Activated CD4-positive, alpha-beta T cell treated with anti-CD3 and anti-CD28 coated beads, Interleukin-2, amount 50 U/mL, for 4 hours (primary cell): ENCODE data around the gene HACL1.

Experiments used
- DNase-seq, 2 experiments: peaks; one replicate each; pipeline ENCODE4 v3.0.0-alpha.2; 2020

HACL1 gene

DNA sequence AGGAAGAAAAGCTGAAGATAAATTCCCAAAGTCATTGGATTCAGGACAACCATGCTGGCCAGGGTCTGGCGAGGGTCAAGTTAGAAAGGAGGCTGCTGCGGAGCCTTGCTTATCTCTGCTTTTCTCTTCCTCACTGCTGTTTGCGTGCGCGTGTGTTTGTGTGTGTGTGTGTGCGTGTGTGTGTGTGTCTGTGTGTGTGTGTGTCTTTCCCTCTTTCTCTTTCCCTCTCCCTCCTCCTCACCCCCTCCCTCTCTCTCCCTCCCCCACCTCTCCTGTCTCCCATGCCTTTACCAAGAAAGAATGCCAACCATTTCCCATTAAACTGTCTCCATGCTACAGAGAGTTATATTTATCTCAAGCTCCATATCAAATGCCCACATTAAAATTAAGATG is 79.8 kb downstream of the HACL1 start, which contains the start of gene COLQ:
TSS of gene COLQ (minus strand) at position 134 of the 393 bp plus-strand sequence. CDS start at position 53, 81 bp downstream.
- no peak for DNase-seq

DNA sequence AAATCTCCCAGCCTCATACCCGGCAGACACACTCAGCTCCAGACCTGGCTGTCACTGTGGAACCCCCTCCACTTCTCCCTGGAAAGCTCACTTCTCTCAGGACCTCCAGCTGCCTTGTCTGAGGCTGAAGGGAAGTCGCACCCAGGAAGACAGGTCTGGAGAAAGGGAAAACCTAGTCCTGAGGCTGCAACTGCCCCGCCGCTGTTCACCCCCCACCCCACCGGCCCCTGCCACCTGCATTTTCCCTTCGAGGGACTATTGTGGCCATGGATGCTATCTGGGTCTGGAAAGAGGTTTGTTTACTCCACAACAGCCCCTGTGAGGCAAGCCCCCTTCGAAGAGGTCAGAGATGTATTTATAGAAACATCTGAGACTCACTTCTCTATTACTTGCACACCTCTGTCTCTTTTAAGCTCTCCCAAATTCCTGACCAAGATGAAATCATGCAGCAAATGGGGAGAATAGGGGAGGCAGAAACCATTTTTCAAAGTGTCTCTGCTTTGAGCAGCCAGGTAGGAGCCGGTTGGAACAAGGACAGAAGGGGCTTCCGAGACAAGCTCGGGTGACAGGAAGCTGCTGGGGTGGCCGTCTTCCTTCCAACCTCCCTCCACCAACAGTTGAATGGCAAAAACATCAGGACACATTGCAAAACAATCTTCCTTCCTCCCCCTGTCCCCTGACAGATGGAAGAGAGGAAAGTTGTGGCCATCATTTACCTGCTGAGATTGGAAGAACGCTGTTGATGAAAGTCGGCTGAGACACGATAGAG is 80.4 kb downstream of the HACL1 start:
- no peak for DNase-seq

DNA sequence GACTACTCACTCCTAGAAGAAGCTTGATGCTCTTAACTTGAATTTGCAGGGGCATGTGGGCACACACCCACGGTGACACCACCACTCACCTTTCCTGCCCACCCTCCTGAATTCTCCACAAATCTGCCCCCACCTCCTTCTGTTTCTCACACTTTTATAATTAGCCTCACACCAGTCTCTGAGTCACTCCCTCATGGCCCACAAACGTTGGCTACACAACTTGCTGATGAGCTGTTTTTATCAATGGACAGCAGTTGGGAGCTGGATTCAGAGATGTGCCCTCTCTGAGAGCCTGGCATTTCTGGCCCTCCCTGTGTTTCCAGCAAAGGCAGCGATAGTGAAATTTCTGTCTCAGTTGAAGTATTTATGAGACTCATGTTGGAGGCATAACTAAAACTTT is 81.2 kb downstream of the HACL1 start:
- DNase-seq = peak; percentile 3 to 5

DNA sequence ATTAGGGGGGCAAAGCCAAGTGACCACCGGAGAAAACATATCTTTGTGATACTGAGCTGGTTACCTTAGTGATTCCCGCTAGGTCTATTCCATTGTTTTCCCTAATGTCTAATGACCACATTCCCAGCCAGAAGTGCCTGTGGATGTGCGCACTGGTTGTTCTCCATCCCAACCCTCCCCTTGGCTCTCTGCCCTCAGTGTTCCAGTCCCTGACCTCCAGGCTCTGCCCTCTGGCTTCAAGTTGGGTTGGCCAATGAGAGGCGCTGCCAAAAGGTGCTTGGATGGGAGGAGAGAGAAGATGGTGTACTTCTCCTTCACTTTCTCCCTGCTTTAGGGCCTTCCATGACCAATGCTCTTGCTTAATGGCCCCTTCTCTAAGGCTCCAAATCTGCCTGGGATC is 82.3 kb downstream of the HACL1 start:
- no peak for DNase-seq

DNA sequence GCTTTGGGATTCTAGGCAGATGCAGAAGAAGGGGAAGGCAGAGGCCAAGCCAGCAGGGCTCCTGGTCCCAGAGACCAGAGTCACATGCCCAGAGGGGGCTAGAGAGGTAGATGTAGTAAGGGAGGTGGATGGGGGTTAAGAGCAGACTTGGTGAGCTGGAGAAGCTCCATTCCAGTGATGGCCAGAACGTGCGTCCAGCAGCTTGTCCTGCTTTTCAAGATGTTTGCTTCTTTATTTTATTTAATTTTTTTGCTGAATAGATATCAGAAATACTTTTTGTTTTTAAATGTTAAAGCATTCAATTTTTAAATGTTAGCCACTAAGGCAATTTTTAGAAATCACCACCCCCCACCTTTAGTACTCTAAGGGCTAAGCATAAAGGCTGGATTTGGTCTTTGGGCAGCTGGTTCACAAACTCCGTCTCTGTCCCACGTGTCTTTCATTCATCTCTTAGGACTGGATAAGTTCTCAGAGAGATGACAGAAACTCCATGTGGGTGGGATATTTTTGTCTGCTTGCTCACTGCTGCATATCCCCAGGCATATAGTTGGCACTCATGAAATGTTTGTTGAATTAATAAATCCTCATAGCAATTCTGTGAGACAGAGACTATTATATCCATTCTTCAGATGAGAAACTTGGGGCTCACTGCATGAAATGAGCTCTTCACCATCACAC is 86.6 kb downstream of the HACL1 start:
- DNase-seq = no peak

DNA sequence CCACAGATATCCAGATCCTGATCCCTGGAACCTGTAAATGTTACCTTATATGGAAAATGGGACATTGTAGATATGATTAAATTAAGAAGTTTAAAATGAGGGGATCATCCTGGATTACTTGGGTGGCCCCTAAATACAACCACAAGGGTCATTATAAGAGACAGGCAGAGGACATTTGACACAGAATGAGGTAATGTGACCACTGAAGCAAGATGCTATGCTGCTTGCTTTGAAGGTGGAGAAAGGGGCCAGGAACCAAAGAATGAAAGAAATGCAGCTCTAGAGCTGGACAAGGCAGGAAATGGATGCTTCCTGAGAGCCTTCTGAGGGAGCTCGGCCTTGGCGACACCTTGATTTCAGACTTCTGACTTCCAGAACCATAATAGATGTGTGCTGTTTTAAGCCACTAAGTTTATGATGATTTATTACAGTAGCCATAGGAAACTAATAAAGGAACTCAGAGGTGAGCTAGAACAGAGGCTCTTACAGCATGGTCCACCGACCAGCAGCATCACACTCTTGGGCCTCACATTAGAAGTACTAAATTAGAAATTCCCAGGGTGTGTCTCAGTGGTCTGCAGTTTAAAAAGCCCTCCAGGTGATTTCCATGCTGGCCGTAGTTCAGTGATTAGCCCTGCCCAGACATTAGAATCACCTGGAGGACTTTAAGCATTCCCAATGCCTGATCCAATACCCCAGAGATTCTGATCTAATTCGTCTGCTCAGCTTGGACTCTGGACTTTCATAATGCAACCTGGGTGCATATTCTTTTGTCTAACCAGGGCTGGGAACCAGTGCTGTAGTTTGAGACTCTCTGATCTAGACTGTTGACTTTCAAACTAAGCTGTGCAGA is 87.3 kb downstream of the HACL1 start:
- no peak for DNase-seq

DNA sequence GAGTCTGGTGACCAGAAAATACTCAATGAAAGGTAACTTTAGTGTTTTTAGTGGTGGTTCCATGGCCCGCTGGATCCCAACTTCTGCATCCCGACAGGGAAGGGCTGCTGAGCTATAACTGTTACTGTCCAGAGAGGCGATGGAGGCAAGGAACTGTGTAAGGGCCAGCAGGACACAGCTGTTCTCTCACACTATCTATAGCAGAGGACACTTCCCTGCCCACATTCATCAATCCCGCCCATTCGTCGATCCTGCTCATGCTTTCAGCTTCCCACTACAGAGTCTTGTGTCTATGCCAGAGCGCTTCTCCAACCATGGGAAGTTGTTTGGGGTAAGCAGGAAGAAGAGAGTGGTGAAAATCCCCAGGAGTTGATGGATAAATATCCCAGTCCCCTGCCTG is 88.3 kb downstream of the HACL1 start:
- DNase-seq = no peak

DNA sequence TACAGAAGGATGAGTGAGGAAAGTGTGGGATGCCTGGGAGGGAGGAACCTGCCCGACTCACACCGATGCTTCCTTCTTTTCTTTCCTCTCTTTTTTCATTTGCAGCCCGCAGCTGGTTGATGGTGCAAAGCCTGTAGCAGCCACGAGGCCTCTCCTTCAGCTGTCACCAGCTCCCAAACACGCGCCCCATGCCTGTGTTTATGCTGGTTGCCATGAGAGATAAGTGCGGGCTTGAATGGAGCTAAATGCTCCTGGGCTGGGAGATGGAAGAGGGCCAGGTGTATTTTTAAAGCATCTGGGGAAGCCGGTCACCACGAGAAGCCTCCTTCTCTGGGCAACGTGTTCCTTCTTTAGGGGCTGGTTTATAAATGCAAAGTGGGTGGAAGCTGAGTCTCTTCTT is 89.2 kb downstream of the HACL1 start:
- no peak for DNase-seq

DNA sequence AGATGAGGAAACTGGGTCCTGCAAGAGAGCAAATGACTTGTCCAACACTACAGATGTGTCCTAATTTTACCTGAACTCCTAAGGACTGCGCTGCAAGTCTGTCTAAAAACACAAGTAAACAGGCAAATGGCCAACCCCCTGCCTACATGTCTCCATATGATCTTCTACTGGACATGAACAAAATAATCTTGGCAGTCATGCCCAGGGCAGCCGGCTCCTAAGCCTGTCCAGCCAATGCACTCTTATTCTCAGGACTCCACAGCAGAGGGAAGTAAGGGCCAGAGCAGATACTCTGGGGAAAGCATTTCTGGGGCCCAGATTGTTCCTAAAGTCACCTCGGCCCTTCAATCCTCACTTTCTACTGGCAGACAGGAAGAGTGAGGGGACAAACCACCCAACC is 90.2 kb downstream of the HACL1 start:
- no peak for DNase-seq
